SIG-M5 (cell line): ENCODE results near the gene MCAM.

Experiments
- DNase-seq: peaks from one replicate; lab custom pipeline; 2025; lab: John Stamatoyannopoulos, UW

MCAM gene

GRCh38 chr11:119306373-119306890 is 10.5 kb downstream of the MCAM start:
- no peak for DNase-seq

- no peak for DNase-seq
Observed at GRCh38 chr11:119305556-119306372, 11.2 kb downstream of the MCAM start.

GRCh38 chr11:119303227-119303718 is 13.7 kb downstream of the MCAM start:
- no peak for DNase-seq

- no peak for DNase-seq
Observed at GRCh38 chr11:119300198-119300964, 16.5 kb downstream of the MCAM start.

GRCh38 chr11:119299416-119299815 is 17.5 kb downstream of the MCAM start:
- DNase-seq, result no peak

- DNase-seq, result no peak
Observed at GRCh38 chr11:119298726-119299125, 18.2 kb downstream of the MCAM start.

GRCh38 chr11:119297938-119298337 is 19.0 kb downstream of the MCAM start:
- DNase-seq, result no peak

GRCh38 chr11:119295178-119295577 is 21.8 kb downstream of the MCAM start:
- DNase-seq, result no peak

GRCh38 chr11:119293461-119293860 is 23.5 kb downstream of the MCAM start:
- no peak for DNase-seq

- no peak for DNase-seq
Observed at GRCh38 chr11:119290894-119291497, 25.9 kb downstream of the MCAM start.

GRCh38 chr11:119288219-119288618 is 28.7 kb downstream of the MCAM start:
- no peak for DNase-seq

GRCh38 chr11:119285431-119285830 is 31.5 kb downstream of the MCAM start:
- DNase-seq, result no peak

- DNase-seq, result no peak
Observed at GRCh38 chr11:119284344-119285157, 32.4 kb downstream of the MCAM start.

- DNase-seq, result no peak
Observed at GRCh38 chr11:119282495-119282894, 34.4 kb downstream of the MCAM start.

GRCh38 chr11:119277660-119278059 is 39.3 kb downstream of the MCAM start:
- DNase-seq, result no peak

GRCh38 chr11:119273721-119274120 is 43.2 kb downstream of the MCAM start:
- DNase-seq, result no peak

- no peak for DNase-seq
Observed at GRCh38 chr11:119267645-119268044, 49.3 kb downstream of the MCAM start.

GRCh38 chr11:119266517-119267255 is 50.2 kb downstream of the MCAM start:
- DNase-seq, result no peak

- DNase-seq, result no peak
Observed at GRCh38 chr11:119266063-119266462, 50.9 kb downstream of the MCAM start.

GRCh38 chr11:119263352-119263940 is 53.5 kb downstream of the MCAM start:
- DNase-seq, result no peak
